ENCODE measurements around the gene MAPKAPK2.

The MAPKAPK2 gene

GRCh38 chr1:206705726-206706297, 21.1 kb downstream of the MAPKAPK2 start:
- DNase-seq: no peak

- DNase-seq: no peak
Measured at GRCh38 chr1:206706298-206706791, 21.6 kb downstream of the MAPKAPK2 start.

- DNase-seq: no peak
Measured at GRCh38 chr1:206706806-206707366, 22.2 kb downstream of the MAPKAPK2 start.

GRCh38 chr1:206708058-206708457, 23.4 kb downstream of the MAPKAPK2 start:
- DNase-seq: no peak

- no peak for DNase-seq
Measured at GRCh38 chr1:206708882-206709281, 24.2 kb downstream of the MAPKAPK2 start.

GRCh38 chr1:206709322-206709721, 24.6 kb downstream of the MAPKAPK2 start:
- DNase-seq: no peak

GRCh38 chr1:206709772-206710459, 25.2 kb downstream of the MAPKAPK2 start:
- peak; percentile 65 for DNase-seq

GRCh38 chr1:206710460-206710823, 25.7 kb downstream of the MAPKAPK2 start:
- no peak for DNase-seq

- DNase-seq: no peak
Measured at GRCh38 chr1:206713070-206713469, 28.4 kb downstream of the MAPKAPK2 start.

GRCh38 chr1:206713910-206714312, 29.2 kb downstream of the MAPKAPK2 start:
- no peak for DNase-seq

GRCh38 chr1:206714331-206715058, 29.8 kb downstream of the MAPKAPK2 start:
- DNase-seq: no peak

GRCh38 chr1:206715120-206715519, 30.4 kb downstream of the MAPKAPK2 start:
- DNase-seq: no peak

GRCh38 chr1:206715552-206716158, 30.9 kb downstream of the MAPKAPK2 start:
- no peak for DNase-seq

- DNase-seq: no peak
Measured at GRCh38 chr1:206716159-206716869, 31.6 kb downstream of the MAPKAPK2 start.

- DNase-seq: no peak
Measured at GRCh38 chr1:206716870-206717673, 32.4 kb downstream of the MAPKAPK2 start.

- DNase-seq: no peak
Measured at GRCh38 chr1:206717674-206717989, 32.9 kb downstream of the MAPKAPK2 start.

GRCh38 chr1:206719169-206719839, 34.6 kb downstream of the MAPKAPK2 start:
- DNase-seq: no peak

- DNase-seq: no peak
Measured at GRCh38 chr1:206721454-206721853, 36.7 kb downstream of the MAPKAPK2 start.

- DNase-seq: no peak
Measured at GRCh38 chr1:206722751-206723461, 38.2 kb downstream of the MAPKAPK2 start.

GRCh38 chr1:206723462-206723804, 38.7 kb downstream of the MAPKAPK2 start:
- no peak for DNase-seq
